Neural crest cell (in vitro differentiated cells): ENCODE data around the gene FN1. TPM values are rescaled to one million over a fixed set of nuclear protein-coding genes. Genes with fewer than 3 reads are reported as not detected.

Experiments used
- DNase-seq: peaks from one replicate; pipeline ENCODE4 v3.0.0; 2021; ENCODE audit warnings: low read depth, mixed read lengths, low spot score
- H3K27ac Mint-ChIP-seq: one replicate; pipeline ENCODE4 v1.8.0; 2021; ENCODE audit warnings: mild to moderate bottlenecking, mixed read lengths; ENCODE audit not compliant: unreplicated experiment
- H3K27me3 Mint-ChIP-seq: 2 replicates; pipeline ENCODE4 v1.8.0; 2021; ENCODE audit warnings: low read depth, mild to moderate bottlenecking, mixed read lengths
- H3K36me3 Mint-ChIP-seq: 2 replicates; pipeline ENCODE4 v1.8.0; 2021; ENCODE audit warnings: low read depth, mild to moderate bottlenecking, mixed read lengths
- H3K4me1 Mint-ChIP-seq: 2 replicates; pipeline ENCODE4 v1.8.0; 2021; ENCODE audit warnings: mixed read lengths
- H3K4me3 Mint-ChIP-seq: one replicate; pipeline ENCODE4 v1.8.0; 2021; ENCODE audit warnings: mild to moderate bottlenecking, mixed read lengths
- H3K9me3 Mint-ChIP-seq: 2 replicates; pipeline ENCODE4 v1.8.0; 2021; ENCODE audit warnings: mixed read lengths
- total RNA-seq: library from RNA; stranded (reverse); gene quantifications from 2 replicates; pipeline ENCODE4 v1.2.1, GENCODE V29; 2021
- TF ChIP-seq, protein P1 (sequence below): fragments of 200-600 bp; sonication (generic); conservative IDR thresholded peaks from 2 replicates; pipeline ENCODE4 v1.5.0; 2021; ENCODE audit warnings: antibody characterized with exemption, mild to moderate bottlenecking

The FN1 gene
- total RNA-seq, 1 donor from 2014 or later: 103 TPM

DNA sequence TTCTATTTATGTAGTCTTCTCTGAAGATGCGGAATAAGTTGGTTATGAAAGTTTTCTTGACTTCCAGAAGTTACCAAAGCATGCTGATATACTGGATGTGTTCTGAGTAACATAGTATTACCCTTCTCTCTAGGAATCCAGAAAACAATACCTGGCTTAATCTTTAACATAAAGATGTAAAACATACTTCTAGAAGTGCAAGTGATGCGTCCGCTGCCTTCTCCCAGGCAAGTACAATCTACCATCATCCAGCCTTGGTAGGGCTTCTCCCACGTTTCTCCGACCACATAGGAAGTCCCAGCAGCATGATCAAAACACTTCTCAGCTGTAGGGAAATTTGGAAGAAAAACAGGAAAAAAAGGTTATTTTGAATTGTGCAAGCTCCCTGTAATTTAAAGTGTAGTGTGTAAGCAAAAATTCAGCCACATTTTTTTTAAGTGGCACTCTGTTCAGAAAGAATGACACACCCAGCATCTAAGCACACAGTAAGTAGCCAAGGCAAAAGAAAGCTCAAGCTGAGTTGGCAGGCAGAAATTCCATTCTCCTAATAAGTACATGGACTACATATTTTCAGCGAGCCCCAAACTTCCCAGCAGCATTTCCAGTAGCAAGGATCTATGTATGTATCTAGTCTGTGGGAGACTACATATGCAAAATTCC lies 5.2 kb downstream of the FN1 start:
- H3K36me3 Mint-ChIP-seq: peaks cover 35% of the 10 kb centered on the region
- H3K27ac Mint-ChIP-seq: no peak overlapping the region
- peaks cover 11% of the 10 kb centered on the region for H3K4me1 Mint-ChIP-seq
- TF ChIP-seq, protein P1, sequence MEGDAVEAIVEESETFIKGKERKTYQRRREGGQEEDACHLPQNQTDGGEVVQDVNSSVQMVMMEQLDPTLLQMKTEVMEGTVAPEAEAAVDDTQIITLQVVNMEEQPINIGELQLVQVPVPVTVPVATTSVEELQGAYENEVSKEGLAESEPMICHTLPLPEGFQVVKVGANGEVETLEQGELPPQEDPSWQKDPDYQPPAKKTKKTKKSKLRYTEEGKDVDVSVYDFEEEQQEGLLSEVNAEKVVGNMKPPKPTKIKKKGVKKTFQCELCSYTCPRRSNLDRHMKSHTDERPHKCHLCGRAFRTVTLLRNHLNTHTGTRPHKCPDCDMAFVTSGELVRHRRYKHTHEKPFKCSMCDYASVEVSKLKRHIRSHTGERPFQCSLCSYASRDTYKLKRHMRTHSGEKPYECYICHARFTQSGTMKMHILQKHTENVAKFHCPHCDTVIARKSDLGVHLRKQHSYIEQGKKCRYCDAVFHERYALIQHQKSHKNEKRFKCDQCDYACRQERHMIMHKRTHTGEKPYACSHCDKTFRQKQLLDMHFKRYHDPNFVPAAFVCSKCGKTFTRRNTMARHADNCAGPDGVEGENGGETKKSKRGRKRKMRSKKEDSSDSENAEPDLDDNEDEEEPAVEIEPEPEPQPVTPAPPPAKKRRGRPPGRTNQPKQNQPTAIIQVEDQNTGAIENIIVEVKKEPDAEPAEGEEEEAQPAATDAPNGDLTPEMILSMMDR: no peak
- no peaks in the 10 kb centered on the region for H3K27me3 Mint-ChIP-seq
- no peak overlapping the region for H3K4me3 Mint-ChIP-seq
- no peaks in the 10 kb centered on the region for H3K9me3 Mint-ChIP-seq
- no peak for DNase-seq

DNA sequence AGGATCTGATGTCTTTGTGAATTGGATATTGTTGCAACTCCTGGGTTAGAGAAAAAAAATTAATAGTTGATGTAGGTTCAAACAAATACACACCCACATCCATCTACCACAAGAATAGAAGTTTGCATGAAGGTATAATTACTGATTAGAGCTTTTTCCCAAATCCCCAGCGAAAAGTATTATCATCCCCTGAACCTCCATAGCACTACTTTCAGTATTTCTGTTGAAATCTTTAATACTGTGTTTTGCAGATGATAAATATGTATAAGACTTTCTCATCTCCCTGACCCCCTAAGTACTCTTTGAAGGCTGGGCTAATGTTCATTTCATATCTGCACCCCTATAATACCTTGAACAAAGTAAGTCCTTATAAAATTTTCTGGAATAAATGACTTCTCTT lies 6.4 kb downstream of the FN1 start:
- TF ChIP-seq, protein P1: no peak
- peaks cover 42% of the 10 kb centered on the region for H3K36me3 Mint-ChIP-seq
- H3K4me3 Mint-ChIP-seq: no peak overlapping the region
- H3K9me3 Mint-ChIP-seq: no peaks in the 10 kb centered on the region
- DNase-seq: no peak
- H3K27ac Mint-ChIP-seq: no peak overlapping the region
- H3K27me3 Mint-ChIP-seq: no peaks in the 10 kb centered on the region
- H3K4me1 Mint-ChIP-seq: no peaks in the 10 kb centered on the region

DNA sequence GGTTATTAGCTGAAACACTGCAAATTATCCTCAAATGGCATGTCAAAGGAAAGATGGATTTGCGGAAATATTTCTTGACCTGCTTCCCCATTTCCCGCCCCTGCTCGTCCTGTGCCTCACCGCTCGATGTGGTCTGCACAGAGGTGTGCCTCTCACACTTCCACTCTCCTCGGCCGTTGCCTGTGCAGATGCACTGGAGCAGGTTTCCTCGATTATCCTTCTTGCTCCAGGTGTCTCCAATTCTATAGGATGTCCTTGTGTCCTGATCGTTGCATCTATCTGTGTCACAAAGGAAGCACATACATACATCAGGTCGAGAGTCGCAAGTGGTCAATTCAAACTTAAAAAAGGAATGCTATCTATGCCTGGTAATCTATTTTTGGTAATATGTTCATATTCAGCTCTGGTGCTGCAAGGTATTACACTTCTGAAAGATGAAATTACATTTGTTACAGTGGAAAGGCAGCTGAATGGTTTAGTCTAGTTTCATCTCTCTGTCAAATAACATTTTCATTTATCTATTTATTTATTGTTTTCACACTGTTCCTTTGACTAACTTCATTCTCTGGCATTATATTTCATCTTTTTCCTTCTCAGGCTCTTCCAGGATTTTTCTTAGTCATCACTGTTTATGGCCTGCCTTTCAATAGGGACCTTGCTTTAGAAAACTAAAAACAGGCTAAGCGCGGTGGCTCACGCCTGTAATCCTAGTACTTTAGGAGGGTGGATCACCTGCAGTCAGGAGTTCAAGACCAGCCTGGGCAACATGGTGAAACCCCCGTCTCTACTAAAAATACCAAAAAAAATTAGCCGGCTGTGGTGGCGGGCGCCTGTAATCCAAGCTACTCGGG lies 7.6 kb downstream of the FN1 start:
- no peaks in the 10 kb centered on the region for H3K4me1 Mint-ChIP-seq
- H3K36me3 Mint-ChIP-seq: peaks cover 51% of the 10 kb centered on the region

DNA sequence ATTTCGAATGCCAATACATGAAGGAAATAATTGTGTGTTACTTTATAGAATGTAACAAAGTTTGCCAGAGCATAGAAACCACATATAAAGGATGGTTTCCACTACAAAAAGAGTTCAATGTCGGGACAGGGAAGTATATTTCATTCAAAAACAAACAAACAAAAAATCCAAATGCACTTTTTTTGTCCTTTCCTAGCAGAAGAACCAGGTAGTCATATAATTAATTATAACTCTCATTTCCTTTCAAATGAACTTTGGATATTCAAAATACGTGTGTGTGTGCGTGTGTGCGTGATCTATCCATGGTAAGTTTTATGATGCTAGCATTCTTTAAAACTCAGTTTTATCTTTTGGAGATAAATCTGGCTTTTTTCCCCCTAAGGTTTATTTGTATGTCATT lies 8.3 kb downstream of the FN1 start:
- Mint-ChIP-seq H3K27me3 (no peaks in the 10 kb centered on the region), H3K27ac (no peak overlapping the region), H3K4me1 (no peaks in the 10 kb centered on the region), H3K36me3 (peaks cover 45% of the 10 kb centered on the region), H3K9me3 (no peaks in the 10 kb centered on the region), H3K4me3 (no peak overlapping the region)
- DNase-seq: no peak
- TF ChIP-seq, protein P1: no peak

More for the DNA sequence above, 7.6 kb downstream of the FN1 start:
- Mint-ChIP-seq H3K4me3 (no peak overlapping the region), H3K9me3 (no peaks in the 10 kb centered on the region), H3K27ac (no peak overlapping the region), H3K27me3 (no peaks in the 10 kb centered on the region)
- no peak for DNase-seq
- TF ChIP-seq, protein P1: no peak

DNA sequence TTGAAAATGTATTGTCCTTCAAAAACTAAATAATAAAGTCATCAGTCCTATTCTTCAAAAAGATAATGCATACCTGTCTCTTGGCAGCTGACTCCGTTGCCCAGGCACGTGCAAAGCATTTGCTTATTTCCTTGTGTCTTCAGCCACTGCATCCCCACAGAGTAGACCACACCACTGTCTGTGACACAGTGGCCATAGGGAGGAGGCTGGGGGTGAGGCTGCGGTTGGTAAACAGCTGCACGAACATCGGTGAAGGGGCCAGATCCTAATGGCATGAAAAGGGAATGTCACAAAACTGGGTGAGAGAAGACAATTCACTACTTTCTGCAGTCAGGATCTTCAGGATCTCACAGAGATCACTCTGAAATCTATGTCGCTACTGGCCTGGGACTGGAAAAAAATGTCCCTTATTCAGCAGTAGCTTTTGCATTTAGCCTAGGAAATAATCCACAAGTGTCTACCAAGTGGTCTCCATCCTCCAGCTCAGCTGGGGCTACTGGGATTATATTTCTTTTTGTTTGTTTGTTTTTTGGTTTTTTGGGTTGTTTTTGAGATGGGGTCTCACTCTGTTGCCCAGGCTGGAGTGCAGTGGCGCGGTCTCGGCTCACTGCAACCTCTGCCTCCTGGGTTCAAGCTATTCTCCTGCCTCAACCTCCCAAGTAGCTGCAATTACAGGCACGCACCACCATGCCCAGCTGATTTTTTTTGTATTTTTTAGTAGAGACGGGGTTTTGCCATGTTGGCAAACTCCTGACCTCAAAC lies 10.7 kb downstream of the FN1 start:
- H3K4me3 Mint-ChIP-seq: no peak overlapping the region
- no peak overlapping the region for H3K27ac Mint-ChIP-seq
- H3K27me3 Mint-ChIP-seq: no peaks in the 10 kb centered on the region
- no peak for DNase-seq
- no peaks in the 10 kb centered on the region for H3K9me3 Mint-ChIP-seq
- H3K36me3 Mint-ChIP-seq: peaks cover 40% of the 10 kb centered on the region
- TF ChIP-seq, protein P1: no peak
- H3K4me1 Mint-ChIP-seq: no peaks in the 10 kb centered on the region
